ENCODE results near the gene ZNF827. TPM values are rescaled to one million over a fixed set of nuclear protein-coding genes. Genes with fewer than 3 reads are reported as not detected.

Gene ZNF827
- total RNA-seq, 1 donor = 16.3 TPM

DNA sequence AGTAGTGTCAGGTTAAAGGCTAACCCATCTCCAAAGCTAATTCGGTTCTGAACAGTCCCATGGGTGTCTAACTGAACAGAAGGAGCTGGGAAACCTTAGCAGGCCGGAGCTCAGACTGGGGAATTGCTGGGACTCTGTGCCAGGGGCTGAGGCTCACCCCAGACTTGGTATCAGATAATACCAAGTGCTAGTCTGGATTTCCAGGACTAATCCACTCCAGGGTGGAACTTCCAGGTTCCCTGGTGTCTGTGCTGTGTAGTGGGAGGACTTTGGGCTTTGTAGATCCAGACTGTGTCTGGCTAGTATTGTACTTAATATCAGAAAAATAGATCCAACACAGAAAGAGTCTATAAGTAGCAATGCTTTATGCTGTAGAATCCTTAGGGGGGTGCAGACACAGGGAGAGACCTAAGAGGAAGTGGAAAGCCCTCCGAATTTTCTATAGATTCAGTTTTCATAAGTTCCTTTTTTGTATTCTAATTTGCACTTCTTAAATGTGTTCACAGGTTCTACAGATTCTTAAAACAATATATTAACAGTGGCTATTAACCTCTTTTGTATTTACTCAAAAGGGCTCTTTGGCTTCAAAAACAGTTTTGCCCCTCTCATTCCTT is 4.1 kb downstream of the ZNF827 start:
- peaks cover 8% of the 10 kb centered on the region for H4K20me1 ChIP-seq (ENCODE audit: insufficient read depth, low read length)
- H3K4me2 ChIP-seq (ENCODE audit: insufficient read depth, low read length) = no peak overlapping the region
- TF ChIP-seq, protein P1, sequence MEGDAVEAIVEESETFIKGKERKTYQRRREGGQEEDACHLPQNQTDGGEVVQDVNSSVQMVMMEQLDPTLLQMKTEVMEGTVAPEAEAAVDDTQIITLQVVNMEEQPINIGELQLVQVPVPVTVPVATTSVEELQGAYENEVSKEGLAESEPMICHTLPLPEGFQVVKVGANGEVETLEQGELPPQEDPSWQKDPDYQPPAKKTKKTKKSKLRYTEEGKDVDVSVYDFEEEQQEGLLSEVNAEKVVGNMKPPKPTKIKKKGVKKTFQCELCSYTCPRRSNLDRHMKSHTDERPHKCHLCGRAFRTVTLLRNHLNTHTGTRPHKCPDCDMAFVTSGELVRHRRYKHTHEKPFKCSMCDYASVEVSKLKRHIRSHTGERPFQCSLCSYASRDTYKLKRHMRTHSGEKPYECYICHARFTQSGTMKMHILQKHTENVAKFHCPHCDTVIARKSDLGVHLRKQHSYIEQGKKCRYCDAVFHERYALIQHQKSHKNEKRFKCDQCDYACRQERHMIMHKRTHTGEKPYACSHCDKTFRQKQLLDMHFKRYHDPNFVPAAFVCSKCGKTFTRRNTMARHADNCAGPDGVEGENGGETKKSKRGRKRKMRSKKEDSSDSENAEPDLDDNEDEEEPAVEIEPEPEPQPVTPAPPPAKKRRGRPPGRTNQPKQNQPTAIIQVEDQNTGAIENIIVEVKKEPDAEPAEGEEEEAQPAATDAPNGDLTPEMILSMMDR (IDR thresholded peaks at IDR 0.05; ENCODE audit: extremely low read depth, low read depth, low read length) = no peak

GRCh38 chr4:145933134-145933533 is 5.5 kb downstream of the ZNF827 start:
- no peak overlapping the region for H3K4me3 ChIP-seq (ENCODE audit: insufficient read depth, low read length)
- peak; percentile 84 for DNase-seq (ENCODE audit: insufficient read length, low spot score, missing footprints)
- peak overlapping the region; percentile 47 for H3K27ac ChIP-seq (ENCODE audit: low read depth, low read length)
- TF ChIP-seq, protein P1 (IDR thresholded peaks at IDR 0.05; ENCODE audit: extremely low read depth, low read depth, low read length) = no peak
- H3K27me3 ChIP-seq (ENCODE audit: insufficient read depth, low read length) = no peaks in the 10 kb centered on the region
- H3K4me1 ChIP-seq (ENCODE audit: insufficient read depth, low read length) = peaks cover 31% of the 10 kb centered on the region
- H3K79me2 ChIP-seq (ENCODE audit: insufficient read depth, low read length) = peaks cover 76% of the 10 kb centered on the region
- H4K20me1 ChIP-seq (ENCODE audit: insufficient read depth, low read length) = peaks cover 15% of the 10 kb centered on the region
- H3K36me3 ChIP-seq (ENCODE audit: insufficient read depth, low read length) = no peaks in the 10 kb centered on the region
- no peak overlapping the region for H2AFZ ChIP-seq (ENCODE audit: low read length)
- H3K4me2 ChIP-seq (ENCODE audit: insufficient read depth, low read length) = no peak overlapping the region
- no peaks in the 10 kb centered on the region for H3K9me3 ChIP-seq (ENCODE audit: low read depth, low read length)

More for the DNA sequence above, 4.1 kb downstream of the ZNF827 start:
- Histone ChIP-seq H3K27me3 (ENCODE audit: insufficient read depth, low read length) (no peaks in the 10 kb centered on the region), H3K27ac (ENCODE audit: low read depth, low read length) (peak overlapping the region; percentile 46), H3K9me3 (ENCODE audit: low read depth, low read length) (no peaks in the 10 kb centered on the region), H3K4me3 (ENCODE audit: insufficient read depth, low read length) (no peak overlapping the region), H3K79me2 (ENCODE audit: insufficient read depth, low read length) (peaks cover 66% of the 10 kb centered on the region), H2AFZ (ENCODE audit: low read length) (peak overlapping the region; percentile 33), H3K36me3 (ENCODE audit: insufficient read depth, low read length) (no peaks in the 10 kb centered on the region), H3K4me1 (ENCODE audit: insufficient read depth, low read length) (peaks cover 39% of the 10 kb centered on the region)
- DNase-seq (ENCODE audit: insufficient read length, low spot score, missing footprints) = no peak

DNA sequence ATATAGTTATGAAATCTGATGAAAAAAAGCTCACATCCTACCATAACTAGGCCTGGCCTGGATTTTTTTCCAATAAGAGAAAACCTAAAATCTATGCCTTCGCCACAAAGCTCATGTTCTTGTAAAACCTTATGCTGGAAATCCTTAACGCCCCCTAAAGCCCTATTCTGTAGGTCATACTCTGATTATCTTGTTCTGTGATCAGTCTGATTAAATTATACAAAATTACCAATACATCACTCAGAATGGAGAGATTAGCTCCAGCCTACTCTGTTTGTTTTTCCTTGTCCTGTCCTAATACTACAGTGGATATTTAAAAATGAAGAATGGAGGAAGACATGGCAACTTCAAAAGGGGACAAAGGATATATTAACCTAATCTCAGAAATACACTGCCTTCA is 7.2 kb downstream of the ZNF827 start:
- Histone ChIP-seq H3K4me2 (ENCODE audit: insufficient read depth, low read length) (no peak overlapping the region), H3K9me3 (ENCODE audit: low read depth, low read length) (no peaks in the 10 kb centered on the region), H3K36me3 (ENCODE audit: insufficient read depth, low read length) (no peaks in the 10 kb centered on the region), H3K4me1 (ENCODE audit: insufficient read depth, low read length) (peaks cover 31% of the 10 kb centered on the region), H3K27ac (ENCODE audit: low read depth, low read length) (no peak overlapping the region), H4K20me1 (ENCODE audit: insufficient read depth, low read length) (peaks cover 24% of the 10 kb centered on the region), H3K27me3 (ENCODE audit: insufficient read depth, low read length) (no peaks in the 10 kb centered on the region), H2AFZ (ENCODE audit: low read length) (no peak overlapping the region), H3K4me3 (ENCODE audit: insufficient read depth, low read length) (no peak overlapping the region), H3K79me2 (ENCODE audit: insufficient read depth, low read length) (peaks cover 87% of the 10 kb centered on the region)
- TF ChIP-seq, protein P1 (IDR thresholded peaks at IDR 0.05; ENCODE audit: extremely low read depth, low read depth, low read length) = no peak
- no peak for DNase-seq (ENCODE audit: insufficient read length, low spot score, missing footprints)

DNA sequence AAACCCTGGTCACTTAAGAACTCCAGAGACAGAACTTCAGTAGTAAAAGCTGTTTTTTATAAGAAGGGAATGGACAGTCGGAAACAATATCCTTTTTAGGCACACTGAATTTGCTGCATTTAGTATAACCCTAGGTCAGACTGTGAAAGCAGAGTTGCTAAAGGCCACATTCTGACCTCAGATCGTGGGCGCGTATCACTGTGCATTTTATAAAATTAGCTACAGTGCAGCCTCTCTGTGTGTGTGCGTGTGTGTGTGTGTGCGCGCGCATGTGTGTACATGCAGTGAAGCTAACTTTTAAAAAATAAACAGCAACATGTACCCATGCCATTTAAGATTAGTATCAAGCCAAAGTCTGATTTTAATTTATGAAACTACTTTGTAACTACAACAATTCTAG is 8.0 kb downstream of the ZNF827 start:
- H3K36me3 ChIP-seq (ENCODE audit: insufficient read depth, low read length) = no peaks in the 10 kb centered on the region
- H3K4me1 ChIP-seq (ENCODE audit: insufficient read depth, low read length) = peaks cover 27% of the 10 kb centered on the region
- H4K20me1 ChIP-seq (ENCODE audit: insufficient read depth, low read length) = peaks cover 24% of the 10 kb centered on the region
- H3K27me3 ChIP-seq (ENCODE audit: insufficient read depth, low read length) = no peaks in the 10 kb centered on the region
- H3K27ac ChIP-seq (ENCODE audit: low read depth, low read length) = no peak overlapping the region
- no peak overlapping the region for H2AFZ ChIP-seq (ENCODE audit: low read length)
- H3K4me3 ChIP-seq (ENCODE audit: insufficient read depth, low read length) = no peak overlapping the region
- no peaks in the 10 kb centered on the region for H3K9me3 ChIP-seq (ENCODE audit: low read depth, low read length)
- DNase-seq (ENCODE audit: insufficient read length, low spot score, missing footprints) = no peak
- TF ChIP-seq, protein P1 (IDR thresholded peaks at IDR 0.05; ENCODE audit: extremely low read depth, low read depth, low read length) = no peak
- no peak overlapping the region for H3K4me2 ChIP-seq (ENCODE audit: insufficient read depth, low read length)
- peaks cover 88% of the 10 kb centered on the region for H3K79me2 ChIP-seq (ENCODE audit: insufficient read depth, low read length)

All from osteoblast (primary cell).